GM12878 (cell line): ENCODE measurements around the gene MIER3.

Experiments
- CBX5 ChIP-seq: sonication (generic); IDR thresholded peaks from 2 replicates; pipeline ENCODE4 v1.6.1; 2016; ENCODE audit warnings: low read depth, moderate library complexity, mild to moderate bottlenecking, inconsistent platforms
- EED ChIP-seq: sonication (generic); IDR thresholded peaks from 2 replicates; pipeline ENCODE4 v1.6.1; 2016; ENCODE audit warnings: antibody characterized with exemption, low read depth
- EP300 ChIP-seq, 2 experiments: fragments of 150-350 bp in 1 of 2; IDR thresholded peaks; 2 replicates each; pipeline ENCODE4 v1.6.1; 2011 to 2012; ENCODE audit warnings: low read depth in 2 of 2, low read length in 2 of 2, borderline replicate concordance in 1 of 2, improper control_type of control experiment in 1 of 2, inconsistent platforms in 1 of 2; ENCODE audit not compliant: control insufficient read depth in 1 of 2
- GABPA ChIP-seq: IDR thresholded peaks from 2 replicates; pipeline ENCODE4 v1.6.1; 2014; ENCODE audit warnings: antibody characterized with exemption, low read depth, mild to moderate bottlenecking, inconsistent platforms
- HDAC2 ChIP-seq: fragments of 200-600 bp; sonication (generic); IDR thresholded peaks from 2 replicates; pipeline ENCODE4 v1.6.1; 2017
- PAX5 ChIP-seq: IDR thresholded peaks from 2 replicates; pipeline ENCODE4 v1.6.1; 2011; ENCODE audit warnings: low read depth, low read length, borderline replicate concordance
- POLR2AphosphoS5 ChIP-seq: IDR thresholded peaks from 2 replicates; pipeline ENCODE4 v1.6.1; 2011; ENCODE audit warnings: mild to moderate bottlenecking, low read length, inconsistent platforms
- RAD51 ChIP-seq: fragments of 450-650 bp; IDR thresholded peaks from 2 replicates; pipeline ENCODE4 v1.6.1; 2016; ENCODE audit warnings: moderate library complexity, mild to moderate bottlenecking, inconsistent platforms
- SIN3A ChIP-seq: IDR thresholded peaks from 2 replicates; pipeline ENCODE4 v1.6.1; 2012; ENCODE audit warnings: low read depth, low read length, improper control_type of control experiment
- SMARCA5 ChIP-seq: fragments of 450-650 bp; IDR thresholded peaks from 2 replicates; pipeline ENCODE4 v1.6.1; 2017; ENCODE audit warnings: mild to moderate bottlenecking
- TAF1 ChIP-seq: IDR thresholded peaks from 2 replicates; pipeline ENCODE4 v1.6.1; 2011; ENCODE audit warnings: mild to moderate bottlenecking, low read depth, low read length, borderline replicate concordance
- TF ChIP-seq, protein P1 (sequence below): IDR thresholded peaks from 2 replicates; pipeline ENCODE4 v1.6.1; 2012; ENCODE audit warnings: mild to moderate bottlenecking, low read depth, low read length
- TF ChIP-seq, protein P2 (sequence below), 3 experiments: IDR thresholded peaks in 2 of 3; conservative IDR thresholded peaks in 1 of 3; 2 replicates each; pipeline ENCODE4 v1.5.1; 2011; ENCODE audit warnings: low read depth in 3 of 3, low read length in 3 of 3, mild to moderate bottlenecking in 3 of 3, control low read depth in 2 of 3, moderate library complexity in 2 of 3, inconsistent platforms in 1 of 3, mixed read lengths in 1 of 3; ENCODE audit not compliant: control insufficient read depth in 2 of 3, insufficient read depth in 1 of 3; ENCODE audit errors: extremely low read depth in 1 of 3

DNA sequence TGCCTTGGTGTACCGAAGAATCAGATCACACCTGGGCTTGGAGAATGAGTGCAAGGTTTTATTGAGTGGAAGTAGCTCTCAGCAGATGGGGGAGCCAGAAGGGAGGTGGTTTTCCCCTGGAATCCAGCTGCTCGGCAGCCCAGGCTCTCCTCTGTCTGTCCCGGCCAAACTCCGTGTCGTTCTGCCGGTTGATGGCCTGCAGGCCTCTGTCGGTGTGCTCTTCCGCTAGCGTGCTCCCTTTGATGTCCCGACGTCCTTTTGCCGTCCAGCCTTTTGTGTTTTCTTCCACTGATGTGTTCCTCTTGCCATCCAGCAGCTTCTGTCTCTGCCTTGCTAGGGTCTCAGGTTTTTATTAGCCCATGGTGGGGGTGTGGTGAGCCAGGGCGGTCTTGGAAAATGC, 28.0 kb upstream of the MIER3 start:
- no peak for TF ChIP-seq TAF1
- TF ChIP-seq POLR2AphosphoS5 = no peak
- TF ChIP-seq GABPA = no peak
- TF ChIP-seq, protein P1, sequence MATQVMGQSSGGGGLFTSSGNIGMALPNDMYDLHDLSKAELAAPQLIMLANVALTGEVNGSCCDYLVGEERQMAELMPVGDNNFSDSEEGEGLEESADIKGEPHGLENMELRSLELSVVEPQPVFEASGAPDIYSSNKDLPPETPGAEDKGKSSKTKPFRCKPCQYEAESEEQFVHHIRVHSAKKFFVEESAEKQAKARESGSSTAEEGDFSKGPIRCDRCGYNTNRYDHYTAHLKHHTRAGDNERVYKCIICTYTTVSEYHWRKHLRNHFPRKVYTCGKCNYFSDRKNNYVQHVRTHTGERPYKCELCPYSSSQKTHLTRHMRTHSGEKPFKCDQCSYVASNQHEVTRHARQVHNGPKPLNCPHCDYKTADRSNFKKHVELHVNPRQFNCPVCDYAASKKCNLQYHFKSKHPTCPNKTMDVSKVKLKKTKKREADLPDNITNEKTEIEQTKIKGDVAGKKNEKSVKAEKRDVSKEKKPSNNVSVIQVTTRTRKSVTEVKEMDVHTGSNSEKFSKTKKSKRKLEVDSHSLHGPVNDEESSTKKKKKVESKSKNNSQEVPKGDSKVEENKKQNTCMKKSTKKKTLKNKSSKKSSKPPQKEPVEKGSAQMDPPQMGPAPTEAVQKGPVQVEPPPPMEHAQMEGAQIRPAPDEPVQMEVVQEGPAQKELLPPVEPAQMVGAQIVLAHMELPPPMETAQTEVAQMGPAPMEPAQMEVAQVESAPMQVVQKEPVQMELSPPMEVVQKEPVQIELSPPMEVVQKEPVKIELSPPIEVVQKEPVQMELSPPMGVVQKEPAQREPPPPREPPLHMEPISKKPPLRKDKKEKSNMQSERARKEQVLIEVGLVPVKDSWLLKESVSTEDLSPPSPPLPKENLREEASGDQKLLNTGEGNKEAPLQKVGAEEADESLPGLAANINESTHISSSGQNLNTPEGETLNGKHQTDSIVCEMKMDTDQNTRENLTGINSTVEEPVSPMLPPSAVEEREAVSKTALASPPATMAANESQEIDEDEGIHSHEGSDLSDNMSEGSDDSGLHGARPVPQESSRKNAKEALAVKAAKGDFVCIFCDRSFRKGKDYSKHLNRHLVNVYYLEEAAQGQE = no peak
- TF ChIP-seq PAX5 = no peak
- TF ChIP-seq SMARCA5 = no peak
- TF ChIP-seq EP300 (IDR thresholded peaks at IDR 0.05; ENCODE audit: borderline replicate concordance in 1 of 2, control insufficient read depth in 1 of 2, low read depth in 2 of 2, low read length in 2 of 2) = no peak
- TF ChIP-seq HDAC2 = no peak
- TF ChIP-seq, protein P2, sequence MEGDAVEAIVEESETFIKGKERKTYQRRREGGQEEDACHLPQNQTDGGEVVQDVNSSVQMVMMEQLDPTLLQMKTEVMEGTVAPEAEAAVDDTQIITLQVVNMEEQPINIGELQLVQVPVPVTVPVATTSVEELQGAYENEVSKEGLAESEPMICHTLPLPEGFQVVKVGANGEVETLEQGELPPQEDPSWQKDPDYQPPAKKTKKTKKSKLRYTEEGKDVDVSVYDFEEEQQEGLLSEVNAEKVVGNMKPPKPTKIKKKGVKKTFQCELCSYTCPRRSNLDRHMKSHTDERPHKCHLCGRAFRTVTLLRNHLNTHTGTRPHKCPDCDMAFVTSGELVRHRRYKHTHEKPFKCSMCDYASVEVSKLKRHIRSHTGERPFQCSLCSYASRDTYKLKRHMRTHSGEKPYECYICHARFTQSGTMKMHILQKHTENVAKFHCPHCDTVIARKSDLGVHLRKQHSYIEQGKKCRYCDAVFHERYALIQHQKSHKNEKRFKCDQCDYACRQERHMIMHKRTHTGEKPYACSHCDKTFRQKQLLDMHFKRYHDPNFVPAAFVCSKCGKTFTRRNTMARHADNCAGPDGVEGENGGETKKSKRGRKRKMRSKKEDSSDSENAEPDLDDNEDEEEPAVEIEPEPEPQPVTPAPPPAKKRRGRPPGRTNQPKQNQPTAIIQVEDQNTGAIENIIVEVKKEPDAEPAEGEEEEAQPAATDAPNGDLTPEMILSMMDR (IDR thresholded peaks at IDR 0.05 in 2 of 3, conservative IDR thresholded peaks at IDR 0.05 in 1 of 3; ENCODE audit: control insufficient read depth in 2 of 3, extremely low read depth in 1 of 3, insufficient read depth in 1 of 3, low read depth in 3 of 3, low read length in 3 of 3) = no peak
- TF ChIP-seq EED = no peak
- TF ChIP-seq SIN3A = no peak
- no peak for TF ChIP-seq RAD51
- no peak for TF ChIP-seq CBX5
